ENCODE results near the gene BNIP5.

DNA sequence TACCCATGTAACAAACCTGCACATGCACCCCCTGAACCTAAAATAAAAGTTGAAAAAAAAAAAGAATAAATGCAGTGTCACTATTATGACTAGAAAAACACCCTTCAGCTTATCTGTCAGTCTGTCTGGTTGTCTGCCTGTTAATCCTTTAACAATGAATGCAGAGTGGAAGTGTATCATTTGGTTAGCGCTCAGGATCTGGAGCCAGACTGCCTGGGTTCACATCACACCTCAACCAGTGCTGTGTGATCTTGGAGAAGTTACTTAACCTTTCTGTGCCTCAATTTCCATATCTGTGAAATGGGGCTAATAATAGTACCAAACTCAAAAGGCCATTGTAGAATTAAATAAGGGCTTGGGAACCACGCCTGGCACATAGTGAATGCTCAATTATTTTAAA lies 34.0 kb upstream of the BNIP5 start:
- TF ChIP-seq, protein P1, sequence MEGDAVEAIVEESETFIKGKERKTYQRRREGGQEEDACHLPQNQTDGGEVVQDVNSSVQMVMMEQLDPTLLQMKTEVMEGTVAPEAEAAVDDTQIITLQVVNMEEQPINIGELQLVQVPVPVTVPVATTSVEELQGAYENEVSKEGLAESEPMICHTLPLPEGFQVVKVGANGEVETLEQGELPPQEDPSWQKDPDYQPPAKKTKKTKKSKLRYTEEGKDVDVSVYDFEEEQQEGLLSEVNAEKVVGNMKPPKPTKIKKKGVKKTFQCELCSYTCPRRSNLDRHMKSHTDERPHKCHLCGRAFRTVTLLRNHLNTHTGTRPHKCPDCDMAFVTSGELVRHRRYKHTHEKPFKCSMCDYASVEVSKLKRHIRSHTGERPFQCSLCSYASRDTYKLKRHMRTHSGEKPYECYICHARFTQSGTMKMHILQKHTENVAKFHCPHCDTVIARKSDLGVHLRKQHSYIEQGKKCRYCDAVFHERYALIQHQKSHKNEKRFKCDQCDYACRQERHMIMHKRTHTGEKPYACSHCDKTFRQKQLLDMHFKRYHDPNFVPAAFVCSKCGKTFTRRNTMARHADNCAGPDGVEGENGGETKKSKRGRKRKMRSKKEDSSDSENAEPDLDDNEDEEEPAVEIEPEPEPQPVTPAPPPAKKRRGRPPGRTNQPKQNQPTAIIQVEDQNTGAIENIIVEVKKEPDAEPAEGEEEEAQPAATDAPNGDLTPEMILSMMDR (conservative IDR thresholded peaks at IDR 0.05; ENCODE audit: low read depth, low read length) = no peak
- TF ChIP-seq EZH2 (IDR thresholded peaks at IDR 0.05; ENCODE audit: borderline replicate concordance, low read depth, low read length, poor library complexity, severe bottlenecking) = no peak
